Muscle of leg (tissue), 11 donors: ENCODE results near the gene CD109. TPM values are rescaled to one million over a fixed set of nuclear protein-coding genes. Genes with fewer than 3 reads are reported as not detected.
"Not testable (repeated sequence)": the region's sequence is repeated elsewhere in the genome, so short reads cannot be mapped to it uniquely, and the experiment has no call there.

Experiments used
- DNase-seq: peaks from one replicate; pipeline ENCODE4 v3.0.0; 2013
- H3K27ac ChIP-seq: one replicate; pipeline ENCODE4 v1.5.1; 2013; ENCODE audit warnings: mild to moderate bottlenecking, low read length, control low read depth
- H3K27me3 ChIP-seq: one replicate; pipeline ENCODE4 v1.6.1; 2013; ENCODE audit warnings: low read length; ENCODE audit not compliant: control insufficient read depth, insufficient read depth
- H3K36me3 ChIP-seq: one replicate; pipeline ENCODE4 v1.6.1; 2013; ENCODE audit warnings: low read length; ENCODE audit not compliant: control insufficient read depth, insufficient read depth
- H3K4me1 ChIP-seq: one replicate; pipeline ENCODE4 v1.6.1; 2013; ENCODE audit warnings: low read length; ENCODE audit not compliant: control insufficient read depth, insufficient read depth
- H3K4me3 ChIP-seq: one replicate; pipeline ENCODE4 v1.5.1; 2013; ENCODE audit warnings: low read length, control low read depth
- H3K9me3 ChIP-seq: replicated peaks from 2 replicates; pipeline ENCODE4 v1.6.1; 2013; ENCODE audit warnings: low read depth, low read length; ENCODE audit not compliant: control insufficient read depth
- WGBS: methylation state at CpG from one replicate; pipeline ENCODE4 v1.1.5; 2013; ENCODE audit warnings: missing lambda C conversion rate; ENCODE audit not compliant: insufficient coverage; 5-methylcytosine and 5-hydroxymethylcytosine counted together
- polyA plus RNA-seq, 8 donors: library from polyadenylated mRNA; unstranded; fragments of 120-200 nt; gene quantifications; one replicate each; pipeline versions ENCODE4 v1.2.1 to v1.2.3, GENCODE V29; 2013; ENCODE audit warnings: inconsistent platforms in 1 of 8, low replicate concordance in 1 of 8; ENCODE audit not compliant: insufficient read length in 8 of 8, insufficient read depth in 1 of 8
- total RNA-seq: library from RNA; stranded (reverse); fragments of 120-200 nt; gene quantifications from one replicate; pipeline ENCODE4 v1.2.4, GENCODE V29; 2013

CD109 gene
- total and polyA plus RNA-seq, 9 donors = 9.6 to 23.6 (median 15.6) TPM

- no peak overlapping the region for H3K27ac ChIP-seq
- no peaks in the 10 kb centered on the region for H3K9me3 ChIP-seq
- no peak overlapping the region for H3K4me3 ChIP-seq
- WGBS = 18% methylated on average over 1 of the region's 1 CpG
- no peaks in the 10 kb centered on the region for H3K27me3 ChIP-seq
- H3K36me3 ChIP-seq = peaks cover 2% of the 10 kb centered on the region
- H3K4me1 ChIP-seq = no peaks in the 10 kb centered on the region
- DNase-seq = peak; percentile 35
These were observed 136.3 kb downstream of the CD109 start for GRCh38 chr6:73832313-73832712.

- H3K27me3 ChIP-seq, H3K4me3 ChIP-seq, H3K9me3 ChIP-seq, H3K36me3 ChIP-seq, H3K4me1 ChIP-seq, H3K27ac ChIP-seq, DNase-seq: not testable (repeated sequence)
These were observed 148.7 kb downstream of the CD109 start for GRCh38 chr6:73844696-73845095.

- WGBS = 100% methylated on average over 3 of the region's 25 CpGs
- H3K27ac ChIP-seq = not testable (repeated sequence)
These were observed 155.0 kb downstream of the CD109 start for GRCh38 chr6:73851048-73851447.

DNA sequence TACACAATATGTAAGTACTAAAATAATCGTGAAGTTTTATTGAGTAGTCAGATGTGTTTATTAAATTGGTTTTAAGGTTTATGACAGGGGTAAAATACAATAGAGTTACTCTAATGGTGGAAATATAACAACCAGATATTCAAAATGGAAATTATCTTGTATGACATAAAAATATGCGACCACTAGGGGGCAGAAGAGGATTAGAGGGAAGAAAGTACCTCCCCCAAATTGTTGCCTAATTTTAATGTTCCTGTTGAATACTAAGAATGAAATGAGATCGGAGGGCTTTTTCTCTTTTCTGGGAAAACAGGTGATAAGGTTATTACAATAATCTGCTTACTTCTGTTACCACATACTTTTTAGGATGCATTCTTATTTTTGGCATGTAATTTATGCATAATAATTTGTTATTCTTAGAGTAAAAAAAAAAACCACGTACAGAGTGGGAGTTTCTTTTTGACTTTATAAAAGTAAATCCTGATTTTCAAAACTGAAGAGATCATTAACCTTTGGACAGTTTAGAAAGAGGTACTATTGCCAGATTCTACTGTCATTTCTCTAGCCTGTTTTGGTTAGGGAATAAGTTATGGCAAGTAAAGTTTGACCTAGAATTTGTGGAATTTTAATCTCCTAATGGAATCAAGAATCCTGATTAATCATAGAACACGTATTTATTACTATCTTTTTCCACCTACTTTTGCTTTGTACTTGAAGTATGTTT is 159.2 kb downstream of the CD109 start:
- Histone ChIP-seq H3K9me3 (no peaks in the 10 kb centered on the region), H3K27me3 (no peaks in the 10 kb centered on the region), H3K4me3 (no peak overlapping the region), H3K27ac (peak overlapping the region; percentile 50), H3K4me1 (no peaks in the 10 kb centered on the region), H3K36me3 (no peaks in the 10 kb centered on the region)
- no CpG with 5 or more reads among the region's 5 CpGs for WGBS
- peak; percentile 90 for DNase-seq

More at GRCh38 chr6:73851048-73851447, 155.0 kb downstream of the CD109 start:
- not testable (repeated sequence) for H3K4me3 ChIP-seq, H3K36me3 ChIP-seq, H3K9me3 ChIP-seq, H3K27me3 ChIP-seq, H3K4me1 ChIP-seq, DNase-seq

GRCh38 chr6:73857341-73857890 is 161.4 kb downstream of the CD109 start:
- 86% methylated on average over 1 of the region's 3 CpGs for WGBS
- Histone ChIP-seq H3K27ac (no peak overlapping the region), H3K36me3 (no peaks in the 10 kb centered on the region), H3K9me3 (no peaks in the 10 kb centered on the region), H3K27me3 (no peaks in the 10 kb centered on the region), H3K4me1 (no peaks in the 10 kb centered on the region), H3K4me3 (no peak overlapping the region)
- DNase-seq = peak; percentile 20

- H3K9me3 ChIP-seq = no peaks in the 10 kb centered on the region
- H3K4me3 ChIP-seq = no peak overlapping the region
- no peaks in the 10 kb centered on the region for H3K4me1 ChIP-seq
- H3K27ac ChIP-seq = peak overlapping the region; percentile 22
- H3K36me3 ChIP-seq = no peaks in the 10 kb centered on the region
- H3K27me3 ChIP-seq = no peaks in the 10 kb centered on the region
- WGBS = no CpG with 5 or more reads among the region's 1 CpG
- DNase-seq = peak; percentile 48
These were observed 162.4 kb downstream of the CD109 start for GRCh38 chr6:73858376-73858775.

DNA sequence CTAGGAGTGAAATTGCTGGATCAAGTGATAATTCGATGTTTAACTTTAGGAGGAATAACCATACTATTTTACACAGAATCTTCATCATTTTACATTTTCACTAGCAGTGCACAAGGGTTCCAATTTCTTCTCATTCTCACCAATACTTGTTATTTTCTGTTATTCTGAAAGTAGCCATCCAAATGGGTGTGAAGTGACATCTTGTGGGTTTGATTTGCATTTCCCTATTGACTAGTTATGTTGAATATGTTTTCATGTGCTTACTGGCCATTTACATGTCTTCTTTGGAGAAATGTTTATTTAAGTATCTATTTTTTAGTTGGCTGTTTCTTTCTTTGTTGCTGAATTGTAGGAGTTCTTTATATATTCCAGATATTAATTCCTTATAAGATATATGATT is 164.3 kb downstream of the CD109 start:
- H3K4me1 ChIP-seq = no peaks in the 10 kb centered on the region
- H3K27ac ChIP-seq = no peak overlapping the region
- H3K9me3 ChIP-seq = no peaks in the 10 kb centered on the region
- WGBS = no CpG with 5 or more reads among the region's 1 CpG
- H3K4me3 ChIP-seq = no peak overlapping the region
- no peaks in the 10 kb centered on the region for H3K36me3 ChIP-seq
- no peak for DNase-seq
- H3K27me3 ChIP-seq = no peaks in the 10 kb centered on the region

DNA sequence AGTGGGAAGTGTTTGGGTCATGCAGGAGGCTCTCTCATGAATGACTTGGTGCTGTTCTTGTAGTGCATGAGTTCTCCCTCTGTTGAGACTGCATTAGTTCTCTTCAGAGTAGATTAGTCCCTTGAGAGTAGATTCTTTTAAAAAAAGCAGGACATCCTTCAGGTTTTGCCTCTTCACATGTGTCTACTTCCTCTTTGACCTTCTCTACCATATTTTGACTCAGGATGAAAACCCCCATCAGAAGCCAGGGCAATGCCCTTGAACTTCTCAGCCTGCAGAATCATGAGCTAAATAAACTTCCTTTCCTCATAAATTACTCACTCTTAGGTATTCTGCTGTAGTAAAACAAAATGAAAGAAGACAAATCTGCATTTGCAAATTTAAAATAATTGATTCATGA is 170.3 kb downstream of the CD109 start:
- H3K4me1 ChIP-seq = no peaks in the 10 kb centered on the region
- no peaks in the 10 kb centered on the region for H3K36me3 ChIP-seq
- H3K27me3 ChIP-seq = no peaks in the 10 kb centered on the region
- no peak overlapping the region for H3K27ac ChIP-seq
- no peak for DNase-seq
- no peaks in the 10 kb centered on the region for H3K9me3 ChIP-seq
- no peak overlapping the region for H3K4me3 ChIP-seq

GRCh38 chr6:73867411-73867810 is 171.4 kb downstream of the CD109 start:
- Histone ChIP-seq H3K27me3 (no peaks in the 10 kb centered on the region), H3K4me3 (no peak overlapping the region), H3K36me3 (no peaks in the 10 kb centered on the region), H3K4me1 (no peaks in the 10 kb centered on the region), H3K9me3 (no peaks in the 10 kb centered on the region), H3K27ac (no peak overlapping the region)
- no peak for DNase-seq
- no CpG with 5 or more reads among the region's 3 CpGs for WGBS

DNA sequence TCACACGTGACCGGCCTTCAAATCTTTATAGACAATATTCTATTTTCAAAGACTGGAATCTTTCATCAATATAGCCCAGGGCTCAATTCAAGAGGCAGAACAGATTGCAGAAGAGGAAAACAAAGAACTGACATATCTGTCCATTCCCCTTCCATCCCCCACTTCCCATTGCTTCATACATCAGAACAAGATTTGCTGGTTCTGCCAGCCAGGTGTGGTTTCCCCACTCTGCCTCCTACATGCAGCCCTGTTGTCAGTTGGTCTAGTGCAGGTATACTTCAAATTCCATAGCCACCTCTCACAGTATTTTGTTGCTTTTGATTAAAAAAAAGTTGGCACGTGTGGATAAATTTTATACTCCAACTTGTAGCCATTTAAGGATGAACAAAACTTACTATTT is 174.9 kb downstream of the CD109 start:
- Histone ChIP-seq H3K27ac (no peak overlapping the region), H3K9me3 (no peaks in the 10 kb centered on the region), H3K36me3 (no peaks in the 10 kb centered on the region), H3K4me3 (no peak overlapping the region), H3K27me3 (no peaks in the 10 kb centered on the region), H3K4me1 (no peaks in the 10 kb centered on the region)
- DNase-seq = no peak
- WGBS = no CpG with 5 or more reads among the region's 3 CpGs

GRCh38 chr6:73873081-73873480 is 177.1 kb downstream of the CD109 start:
- H3K4me1 ChIP-seq = no peaks in the 10 kb centered on the region
- DNase-seq = no peak

More at GRCh38 chr6:73873081-73873480, 177.1 kb downstream of the CD109 start:
- H3K9me3 ChIP-seq = no peaks in the 10 kb centered on the region
- no peak overlapping the region for H3K27ac ChIP-seq
- no peaks in the 10 kb centered on the region for H3K27me3 ChIP-seq
- H3K4me3 ChIP-seq = no peak overlapping the region
- H3K36me3 ChIP-seq = no peaks in the 10 kb centered on the region
